Subcutaneous adipose tissue (tissue), 4 donors: ENCODE measurements around the gene RMC1. TPM values are rescaled to one million over a fixed set of nuclear protein-coding genes. Genes with fewer than 3 reads are reported as not detected.

Source experiments
- CTCF ChIP-seq: fragments of 450-650 bp; IDR thresholded peaks from one replicate; pipeline ENCODE4 v1.5.1; 2016; ENCODE audit warnings: low read depth, mild to moderate bottlenecking, control low read depth, antibody characterized with exemption, moderate library complexity
- total RNA-seq, 4 donors: library from RNA; depleted of rRNA; stranded (reverse); fragments of >200 nt; gene quantifications; one replicate each; pipeline ENCODE4 v1.1.0, GENCODE V29; 2016

Gene RMC1
- total RNA-seq, 4 donors from 2014 or later, result 20.3 to 62.1 (median 22.0) TPM

- TF ChIP-seq CTCF, result no peak
Observed at GRCh38 chr18:23568281-23569138, 65.2 kb downstream of the RMC1 start.

- no peak for TF ChIP-seq CTCF
Observed at GRCh38 chr18:23569299-23570063, 66.2 kb downstream of the RMC1 start.

GRCh38 chr18:23570912-23571504, 67.7 kb downstream of the RMC1 start:
- TF ChIP-seq CTCF, result no peak

- no peak for TF ChIP-seq CTCF
Observed at GRCh38 chr18:23572012-23572411, 68.7 kb downstream of the RMC1 start.

GRCh38 chr18:23572570-23572969, 69.3 kb downstream of the RMC1 start:
- TF ChIP-seq CTCF, result no peak

GRCh38 chr18:23573020-23573419, 69.7 kb downstream of the RMC1 start:
- no peak for TF ChIP-seq CTCF
